ENCODE results near the gene ACADVL.

- no peak for TF ChIP-seq CTCF (IDR thresholded peaks at IDR 0.05; ENCODE audit: insufficient read depth, low read length, poor library complexity, severe bottlenecking)
- TF ChIP-seq EZH2phosphoT487 (conservative IDR thresholded peaks at IDR 0.05; ENCODE audit: low read length) = no peak
Observed at GRCh38 chr17:7241783-7242716, 22.3 kb downstream of the ACADVL start, which contains the start of gene GABARAP.
